RKO (cell line): Measurements from ENCODE around the gene CLEC14A.

Experiments used
- DNase-seq: peaks from one replicate; pipeline ENCODE4 v3.0.0-alpha.2; 2016; ENCODE audit warnings: low spot score

The CLEC14A gene

GRCh38 chr14:38248321-38249028, 7.4 kb downstream of the CLEC14A start:
- DNase-seq, result peak; percentile 12

GRCh38 chr14:38243696-38244240, 12.1 kb downstream of the CLEC14A start:
- no peak for DNase-seq

DNA sequence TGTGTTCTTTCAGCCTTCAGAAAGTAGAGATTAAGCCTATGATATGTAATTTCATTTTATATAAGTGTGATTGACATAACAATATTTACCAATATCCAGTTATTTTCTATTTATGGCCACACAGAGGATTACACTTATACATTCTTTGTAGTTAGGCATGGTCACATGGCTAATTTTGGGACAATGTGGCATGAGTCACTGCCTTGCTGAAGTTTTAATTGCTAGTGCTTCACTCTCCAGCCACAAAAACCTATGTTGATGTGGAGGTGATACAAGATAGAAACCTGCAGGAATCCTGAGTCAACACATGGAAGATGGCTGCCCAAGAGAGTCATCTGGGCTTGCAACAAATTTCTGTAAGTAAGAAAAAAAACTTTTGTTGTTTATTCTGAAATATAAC, 17.0 kb downstream of the CLEC14A start:
- DNase-seq, result no peak

- no peak for DNase-seq
Measured at GRCh38 chr14:38238332-38238731, 17.6 kb downstream of the CLEC14A start.

DNA sequence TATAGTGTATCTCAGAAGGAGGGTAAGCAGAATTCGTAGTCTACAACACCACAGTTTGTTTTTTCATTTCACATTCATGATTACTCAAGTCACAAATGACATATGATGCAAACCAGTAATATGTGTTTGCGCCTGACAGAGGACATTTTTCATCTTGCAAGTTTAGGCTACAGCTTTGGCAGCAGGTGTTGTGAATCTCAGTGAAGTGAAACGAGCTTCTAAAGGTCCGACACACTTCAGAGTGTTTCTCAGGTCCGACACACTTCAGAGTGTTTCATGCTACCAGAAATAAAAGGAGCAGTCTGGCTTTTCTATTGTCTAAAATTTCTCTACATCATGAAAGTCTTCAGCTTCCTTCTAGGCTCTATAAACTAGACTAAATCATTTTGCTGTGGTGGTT, 22.7 kb downstream of the CLEC14A start:
- no peak for DNase-seq

DNA sequence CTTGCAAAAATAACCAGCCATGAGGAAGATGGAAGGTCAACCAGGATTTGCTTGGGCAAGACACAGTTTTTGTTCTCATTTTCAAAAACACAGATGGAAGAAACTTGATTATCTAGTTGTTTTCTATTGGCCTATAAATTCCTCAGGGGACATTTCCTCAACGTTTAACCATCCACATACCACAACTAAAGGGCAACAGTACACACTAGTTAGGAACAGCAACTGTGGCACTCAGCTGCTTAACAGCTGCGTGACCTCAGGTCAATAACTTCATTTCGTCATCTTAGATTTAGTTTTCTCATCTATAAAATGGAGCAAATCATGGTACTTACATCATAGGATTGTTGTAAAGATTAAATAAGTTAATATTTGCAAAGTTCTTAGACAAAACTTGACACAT, 29.5 kb downstream of the CLEC14A start:
- no peak for DNase-seq

GRCh38 chr14:38225946-38226345, 29.9 kb downstream of the CLEC14A start:
- no peak for DNase-seq

DNA sequence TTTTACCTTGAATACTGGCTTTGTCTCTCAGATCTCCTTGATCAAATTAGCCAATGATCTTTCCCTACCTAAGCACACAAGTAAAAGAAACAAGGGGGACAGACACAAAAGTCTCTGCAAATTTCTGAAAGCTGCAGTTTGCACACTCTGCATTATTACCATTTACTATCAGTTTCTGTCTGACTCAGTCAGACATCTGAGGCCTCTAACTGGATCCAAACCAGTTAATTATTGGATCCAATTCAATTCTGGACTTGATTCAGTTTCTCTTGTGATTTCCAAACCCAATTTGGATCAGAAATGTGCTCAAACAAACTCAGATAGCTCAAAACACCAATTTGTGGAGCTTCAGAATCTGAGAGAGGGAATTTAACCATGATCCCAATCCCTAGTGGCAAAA, 31.6 kb downstream of the CLEC14A start:
- DNase-seq, result no peak

DNA sequence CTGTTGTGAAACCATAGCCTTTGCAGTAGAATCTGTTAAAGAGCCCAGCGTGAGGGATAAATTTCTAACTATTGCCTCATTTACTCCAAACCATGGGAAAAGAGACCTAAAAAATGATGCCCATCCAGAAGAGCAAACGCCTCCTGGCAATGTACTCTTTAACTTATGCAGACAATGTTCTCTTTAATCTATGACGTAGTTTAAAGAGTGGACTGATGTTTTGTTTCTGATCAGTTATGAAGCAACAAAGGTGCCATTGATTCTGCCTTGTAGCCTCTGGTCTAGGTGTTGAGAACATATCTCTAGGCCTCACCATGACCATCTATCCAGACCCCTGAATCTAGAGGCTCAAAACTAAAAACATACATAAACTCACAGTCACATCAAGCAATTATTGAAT, 34.8 kb downstream of the CLEC14A start:
- no peak for DNase-seq

DNA sequence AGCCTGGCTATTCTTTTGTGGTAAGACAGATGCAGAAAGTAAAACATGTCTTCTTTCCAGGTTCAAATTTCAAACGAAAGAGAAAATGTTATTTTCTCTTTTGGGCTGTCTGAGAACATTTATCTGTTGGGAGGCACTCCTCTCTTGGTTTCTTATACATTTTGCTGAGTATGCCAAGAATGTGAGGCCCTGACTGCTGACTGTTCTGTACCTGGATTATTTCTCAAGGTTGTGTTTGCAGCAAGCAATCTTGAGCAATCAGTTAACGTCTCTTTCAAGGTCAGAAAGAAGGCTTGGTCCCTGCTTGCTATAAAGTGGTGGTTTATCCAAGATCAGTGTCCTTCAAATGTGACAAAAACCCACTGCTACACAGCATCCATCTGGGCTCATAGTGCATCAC, 38.3 kb downstream of the CLEC14A start:
- no peak for DNase-seq

GRCh38 chr14:38213001-38213400, 42.9 kb downstream of the CLEC14A start:
- DNase-seq, result no peak

DNA sequence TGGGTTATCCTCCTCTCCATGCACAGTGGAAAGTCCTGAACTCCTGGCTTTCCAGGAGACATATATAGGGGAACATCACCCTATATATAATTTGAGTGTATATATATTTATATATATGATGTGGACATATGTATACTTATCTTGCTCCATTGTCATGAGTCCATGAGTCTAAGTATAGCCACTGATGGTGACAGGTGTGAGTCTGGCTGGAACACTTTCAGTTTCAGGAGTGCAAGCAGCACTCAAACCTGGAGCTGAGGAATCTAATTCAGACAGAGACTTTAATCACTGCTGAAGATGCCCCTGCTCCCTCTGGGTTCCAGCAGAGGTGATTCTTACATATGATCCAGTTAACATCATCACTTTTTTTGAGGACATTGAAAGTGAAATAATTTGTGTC, 43.8 kb downstream of the CLEC14A start:
- no peak for DNase-seq

DNA sequence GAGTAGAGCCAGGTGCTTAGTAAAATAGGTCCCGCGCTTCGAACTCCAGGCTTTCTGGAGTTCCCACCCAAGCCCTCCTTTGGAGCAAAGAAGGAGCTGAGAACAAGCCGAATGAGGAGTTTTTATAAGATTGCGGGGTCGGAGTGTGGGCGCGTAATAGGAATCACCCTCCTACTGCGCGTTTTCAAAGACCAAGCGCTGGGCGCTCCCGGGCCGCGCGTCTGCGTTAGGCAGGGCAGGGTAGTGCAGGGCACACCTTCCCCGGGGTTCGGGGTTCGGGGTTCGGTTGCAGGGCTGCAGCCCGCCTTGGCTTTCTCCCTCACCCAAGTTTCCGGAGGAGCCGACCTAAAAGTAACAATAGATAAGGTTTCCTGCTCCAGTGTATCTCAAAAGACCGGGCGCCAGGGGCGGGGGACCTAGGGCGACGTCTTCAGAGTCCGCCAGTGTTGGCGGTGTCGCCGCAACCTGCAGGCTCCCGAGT, 44.6 kb downstream of the CLEC14A start:
- no peak for DNase-seq

GRCh38 chr14:38210587-38211216, 45.2 kb downstream of the CLEC14A start:
- DNase-seq, result no peak

DNA sequence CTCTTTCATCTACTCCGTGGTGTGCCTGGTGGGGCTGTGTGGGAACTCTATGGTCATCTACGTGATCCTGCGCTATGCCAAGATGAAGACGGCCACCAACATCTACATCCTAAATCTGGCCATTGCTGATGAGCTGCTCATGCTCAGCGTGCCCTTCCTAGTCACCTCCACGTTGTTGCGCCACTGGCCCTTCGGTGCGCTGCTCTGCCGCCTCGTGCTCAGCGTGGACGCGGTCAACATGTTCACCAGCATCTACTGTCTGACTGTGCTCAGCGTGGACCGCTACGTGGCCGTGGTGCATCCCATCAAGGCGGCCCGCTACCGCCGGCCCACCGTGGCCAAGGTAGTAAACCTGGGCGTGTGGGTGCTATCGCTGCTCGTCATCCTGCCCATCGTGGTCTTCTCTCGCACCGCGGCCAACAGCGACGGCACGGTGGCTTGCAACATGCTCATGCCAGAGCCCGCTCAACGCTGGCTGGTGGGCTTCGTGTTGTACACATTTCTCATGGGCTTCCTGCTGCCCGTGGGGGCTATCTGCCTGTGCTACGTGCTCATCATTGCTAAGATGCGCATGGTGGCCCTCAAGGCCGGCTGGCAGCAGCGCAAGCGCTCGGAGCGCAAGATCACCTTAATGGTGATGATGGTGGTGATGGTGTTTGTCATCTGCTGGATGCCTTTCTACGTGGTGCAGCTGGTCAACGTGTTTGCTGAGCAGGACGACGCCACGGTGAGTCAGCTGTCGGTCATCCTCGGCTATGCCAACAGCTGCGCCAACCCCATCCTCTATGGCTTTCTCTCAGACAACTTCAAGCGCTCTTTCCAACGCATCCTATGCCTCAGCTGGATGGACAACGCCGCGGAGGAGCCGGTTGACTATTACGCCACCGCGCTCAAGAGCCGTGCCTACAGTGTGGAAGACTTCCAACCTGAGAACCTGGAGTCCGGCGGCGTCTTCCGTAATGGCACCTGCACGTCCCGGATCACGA, 46.0 kb downstream of the CLEC14A start:
- no peak for DNase-seq

DNA sequence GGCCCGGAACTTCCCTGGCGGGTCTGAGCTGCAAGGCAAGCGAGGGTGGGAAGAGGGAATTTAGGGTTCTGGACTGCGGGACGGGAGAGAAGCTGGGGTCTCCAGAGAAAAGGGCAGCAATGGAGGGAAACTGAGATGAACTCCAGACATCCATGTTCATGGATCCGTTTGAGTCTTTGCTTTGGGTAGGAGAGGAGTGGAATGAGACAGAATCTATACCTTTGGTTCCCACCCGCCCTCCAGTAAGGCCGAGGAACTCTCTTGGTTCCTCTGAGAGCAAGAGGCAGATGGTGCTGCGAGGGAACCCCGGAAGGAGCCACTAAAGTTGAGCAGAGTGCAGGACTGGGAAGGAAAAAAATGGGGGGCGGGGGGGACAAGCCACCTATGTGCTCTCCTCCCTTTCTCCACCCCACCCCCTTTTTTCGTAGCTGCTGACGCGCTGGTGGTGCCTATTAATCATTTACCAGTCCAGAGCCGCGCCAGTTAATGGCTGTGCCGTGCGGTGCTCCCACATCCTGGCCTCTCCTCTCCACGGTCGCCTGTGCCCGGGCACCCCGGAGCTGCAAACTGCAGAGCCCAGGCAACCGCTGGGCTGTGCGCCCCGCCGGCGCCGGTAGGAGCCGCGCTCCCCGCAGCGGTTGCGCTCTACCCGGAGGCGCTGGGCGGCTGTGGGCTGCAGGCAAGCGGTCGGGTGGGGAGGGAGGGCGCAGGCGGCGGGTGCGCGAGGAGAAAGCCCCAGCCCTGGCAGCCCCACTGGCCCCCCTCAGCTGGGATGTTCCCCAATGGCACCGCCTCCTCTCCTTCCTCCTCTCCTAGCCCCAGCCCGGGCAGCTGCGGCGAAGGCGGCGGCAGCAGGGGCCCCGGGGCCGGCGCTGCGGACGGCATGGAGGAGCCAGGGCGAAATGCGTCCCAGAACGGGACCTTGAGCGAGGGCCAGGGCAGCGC, 47.0 kb downstream of the CLEC14A start:
- DNase-seq, result no peak

DNA sequence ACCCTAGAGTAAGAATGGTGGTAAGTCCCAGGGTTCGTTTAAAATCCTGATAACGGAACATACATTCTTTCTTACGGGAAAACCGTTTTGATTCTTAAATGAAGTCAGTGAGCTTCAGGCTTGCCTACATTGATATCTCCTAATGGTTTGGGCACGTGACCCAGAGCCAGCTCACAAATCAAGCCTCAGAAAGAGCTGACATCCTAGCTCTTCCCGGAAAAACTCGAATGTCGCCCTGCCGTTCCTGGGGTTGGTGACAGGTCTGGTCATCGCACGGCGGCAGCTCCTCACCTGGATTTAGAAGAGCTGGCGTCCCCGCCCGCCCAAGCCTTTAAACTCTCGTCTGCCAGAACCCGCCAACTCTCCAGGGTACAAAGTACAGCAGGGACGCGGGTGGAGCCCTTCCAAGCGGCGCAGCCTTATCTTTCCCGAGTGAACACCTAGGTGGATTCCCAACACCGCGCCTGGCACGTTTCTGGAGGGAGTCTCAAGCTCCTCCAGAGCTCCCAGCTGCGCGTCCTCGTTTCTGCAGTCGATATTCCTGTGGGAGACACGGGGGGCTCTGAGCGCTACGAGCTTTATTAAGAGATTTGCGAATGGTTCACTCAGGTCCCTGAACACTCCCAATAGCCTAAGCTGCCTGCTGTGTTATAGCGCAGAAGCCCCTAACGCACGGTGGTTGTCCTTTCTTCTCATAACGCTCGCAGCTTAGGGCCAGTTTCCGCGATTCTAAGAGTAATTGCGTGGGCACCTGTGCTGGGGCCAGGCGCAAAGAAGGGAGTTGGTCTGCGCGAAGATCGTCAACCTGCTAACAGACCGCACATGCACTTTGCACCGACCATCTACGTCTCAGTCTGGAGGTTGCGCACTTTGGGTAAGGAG, 47.9 kb downstream of the CLEC14A start, which contains the start of gene SSTR1:
Gene SSTR1 (plus strand): TSS at position 169 of the 882 bp plus-strand sequence. CDS start 1,486 bp downstream, outside the sequence.
- no peak for DNase-seq

GRCh38 chr14:38207377-38207735, 48.5 kb downstream of the CLEC14A start:
- DNase-seq, result no peak

DNA sequence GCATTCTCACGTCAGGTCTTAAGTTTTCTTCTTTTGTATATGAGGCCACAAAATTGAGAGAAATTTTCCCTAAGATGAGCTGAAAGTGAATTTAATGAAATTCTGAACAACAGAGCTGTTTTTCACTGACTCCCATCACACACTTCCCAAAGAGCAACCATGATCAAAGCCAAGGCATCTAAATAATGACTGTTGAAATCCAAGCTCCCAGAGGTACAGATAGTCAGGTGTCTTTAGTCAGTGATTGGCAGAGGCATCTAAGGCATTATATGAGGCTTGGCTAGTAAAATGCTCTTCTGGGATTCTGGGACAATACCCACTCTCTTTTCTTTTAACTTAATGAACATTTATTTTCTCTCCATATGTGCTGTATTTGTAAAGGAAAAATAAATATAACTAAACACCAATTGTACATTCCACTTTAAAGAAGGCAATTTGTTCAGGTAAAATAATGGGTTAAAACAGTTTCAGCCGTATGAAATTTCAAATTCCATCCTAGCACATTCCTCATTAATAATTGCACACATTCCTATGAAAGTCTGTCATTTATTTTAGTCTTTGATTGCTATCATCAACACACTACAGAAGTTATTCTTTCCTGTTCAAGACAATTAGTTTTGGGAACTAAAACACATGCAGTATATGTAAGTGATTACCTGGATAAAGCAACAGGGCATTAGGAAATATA, 49.1 kb downstream of the CLEC14A start:
- no peak for DNase-seq
